ENCODE data around the gene ZNF865. TPM values are rescaled to one million over a fixed set of nuclear protein-coding genes. Genes with fewer than 3 reads are reported as not detected.

ZNF865 gene
- polyA plus RNA-seq, 1 donor from 2014 or later, result 1.7 TPM

- Histone ChIP-seq H3K27ac (ENCODE audit: low read length) (no peak overlapping the region), H3F3A (ENCODE audit: insufficient read depth, low read length, poor library complexity, severe bottlenecking) (no peaks in the 10 kb centered on the region), H3K36me3 (ENCODE audit: insufficient read depth, low read length) (no peaks in the 10 kb centered on the region), H3K27me3 (ENCODE audit: insufficient read depth, low read depth, low read length) (no peaks in the 10 kb centered on the region), H4K20me1 (ENCODE audit: insufficient read depth) (peaks cover 35% of the 10 kb centered on the region), H3K9me3 (ENCODE audit: low read length) (no peaks in the 10 kb centered on the region), H3K79me2 (replicated peaks; ENCODE audit: insufficient read depth, low read length) (peaks cover 36% of the 10 kb centered on the region), H2AFZ (ENCODE audit: low read depth, low read length) (no peak overlapping the region), H3K9ac (ENCODE audit: low read length) (no peak overlapping the region), H3K9me2 (ENCODE audit: insufficient read depth, low read length) (no peaks in the 10 kb centered on the region), H3K4me3 (ENCODE audit: low read length) (no peak overlapping the region), H3K4me2 (ENCODE audit: low read length) (no peak overlapping the region)
- TF ChIP-seq CTCF (IDR thresholded peaks at IDR 0.05; ENCODE audit: poor library complexity, severe bottlenecking), result no peak
- no peak for TF ChIP-seq MXI1 (conservative IDR thresholded peaks at IDR 0.05; ENCODE audit: poor library complexity, severe bottlenecking)
- TF ChIP-seq EZH2 (IDR thresholded peaks at IDR 0.05; ENCODE audit: borderline replicate concordance, insufficient read depth, low read length, poor library complexity, severe bottlenecking), result no peak
- no peak for TF ChIP-seq RAD21 (conservative IDR thresholded peaks at IDR 0.05)
- no peak for TF ChIP-seq TAF1 (IDR thresholded peaks at IDR 0.05; ENCODE audit: low read depth)
- no peak for TF ChIP-seq REST (IDR thresholded peaks at IDR 0.05; ENCODE audit: borderline replicate concordance)
- TF ChIP-seq POLR2AphosphoS5 (IDR thresholded peaks at IDR 0.05), result no peak
- no peak for TF ChIP-seq SMC3 (conservative IDR thresholded peaks at IDR 0.05; ENCODE audit: poor library complexity)
- no peak for TF ChIP-seq EP300 (conservative IDR thresholded peaks at IDR 0.05; ENCODE audit: poor library complexity, severe bottlenecking)
Measured at GRCh38 chr19:55661826-55662225, 56.4 kb downstream of the ZNF865 start.

- H3K36me3 ChIP-seq (ENCODE audit: insufficient read depth, low read length), result no peaks in the 10 kb centered on the region
- H3K27me3 ChIP-seq (ENCODE audit: insufficient read depth, low read depth, low read length), result no peaks in the 10 kb centered on the region
- H3K79me2 ChIP-seq (replicated peaks; ENCODE audit: insufficient read depth, low read length), result peaks cover 15% of the 10 kb centered on the region
- H3K9ac ChIP-seq (ENCODE audit: low read length), result no peak overlapping the region
- TF ChIP-seq RAD21 (conservative IDR thresholded peaks at IDR 0.05) (no peak), EZH2 (IDR thresholded peaks at IDR 0.05; ENCODE audit: borderline replicate concordance, insufficient read depth, low read length, poor library complexity, severe bottlenecking) (no peak), SMC3 (conservative IDR thresholded peaks at IDR 0.05; ENCODE audit: poor library complexity) (no peak), POLR2AphosphoS5 (IDR thresholded peaks at IDR 0.05) (no peak), CTCF (IDR thresholded peaks at IDR 0.05; ENCODE audit: poor library complexity, severe bottlenecking) (no peak), EP300 (conservative IDR thresholded peaks at IDR 0.05; ENCODE audit: poor library complexity, severe bottlenecking) (no peak), MXI1 (conservative IDR thresholded peaks at IDR 0.05; ENCODE audit: poor library complexity, severe bottlenecking) (no peak), TAF1 (IDR thresholded peaks at IDR 0.05; ENCODE audit: low read depth) (no peak), REST (IDR thresholded peaks at IDR 0.05; ENCODE audit: borderline replicate concordance) (no peak)
- H3K27ac ChIP-seq (ENCODE audit: low read length), result no peak overlapping the region
- H3K4me2 ChIP-seq (ENCODE audit: low read length), result no peak overlapping the region
- H2AFZ ChIP-seq (ENCODE audit: low read depth, low read length), result no peak overlapping the region
- H3K4me3 ChIP-seq (ENCODE audit: low read length), result no peak overlapping the region
- peaks cover 18% of the 10 kb centered on the region for H4K20me1 ChIP-seq (ENCODE audit: insufficient read depth)
- H3F3A ChIP-seq (ENCODE audit: insufficient read depth, low read length, poor library complexity, severe bottlenecking), result no peaks in the 10 kb centered on the region
- no peaks in the 10 kb centered on the region for H3K9me3 ChIP-seq (ENCODE audit: low read length)
- H3K9me2 ChIP-seq (ENCODE audit: insufficient read depth, low read length), result no peaks in the 10 kb centered on the region
Measured at GRCh38 chr19:55663846-55664536, 58.5 kb downstream of the ZNF865 start.
